HG03439 (cell line): ENCODE results near the gene CLEC9A.

Experiments used
- ATAC-seq: cut with Tn5 transposase; IDR thresholded peaks from one replicate; pipeline ENCODE4 v1.9.1; 2021; ENCODE audit warnings: mild to moderate bottlenecking, moderate library complexity; ENCODE audit not compliant: unreplicated experiment

Gene CLEC9A

GRCh38 chr12:10102322-10102721 lies 71.8 kb downstream of the CLEC9A start:
- no peak for ATAC-seq

- no peak for ATAC-seq
Measured at GRCh38 chr12:10110256-10110844, 79.9 kb downstream of the CLEC9A start.

- no peak for ATAC-seq
Measured at GRCh38 chr12:10111451-10111850, 81.0 kb downstream of the CLEC9A start.

- no peak for ATAC-seq
Measured at GRCh38 chr12:10113075-10113474, 82.6 kb downstream of the CLEC9A start.

GRCh38 chr12:10113920-10114319 lies 83.4 kb downstream of the CLEC9A start:
- ATAC-seq: no peak

GRCh38 chr12:10115311-10115710 lies 84.8 kb downstream of the CLEC9A start:
- ATAC-seq: no peak
